Naive thymus-derived CD8-positive, alpha-beta T cell (primary cell): ENCODE results near the gene ABCG4. TPM values are rescaled to one million over a fixed set of nuclear protein-coding genes. Genes with fewer than 3 reads are reported as not detected.

Source experiments
- ATAC-seq, 2 donors: fragments of 150-1000 bp; cut with Tn5 transposase in 1 of 2; sonication (Bioruptor Pico), chemical (Tn5 transposase) in 1 of 2; 1 replicate in 1 of 2; 2 replicates in 1 of 2; pipeline ENCODE4 v1.10.0; 2021; ENCODE audit warnings: mild to moderate bottlenecking in 2 of 2, moderate library complexity in 2 of 2
- POLR2A ChIA-PET: fragments of 350-600 bp; sonication (Branson Sonifier 250); formaldehyde crosslinking; loops from one replicate; lab custom pipeline; 2021; ENCODE audit warnings: antibody characterized with exemption; lab: Charles Lee
- DNase-seq, 10 donors: peaks; one replicate each; pipeline versions ENCODE4 v3.0.0 to v3.0.0-alpha.2; 2020 to 2022
- H3K27ac Mint-ChIP-seq, 10 donors: one replicate each; pipeline ENCODE4 v1.8.0; 2020 to 2022; ENCODE audit warnings: mild to moderate bottlenecking in 10 of 10, mixed read lengths in 10 of 10, moderate library complexity in 4 of 10, inconsistent platforms in 1 of 10
- H3K27me3 Mint-ChIP-seq, 5 donors: one replicate each; pipeline ENCODE4 v1.8.0; 2021 to 2022; ENCODE audit warnings: mixed read lengths in 5 of 5
- H3K36me3 Mint-ChIP-seq, 3 donors: one replicate each; pipeline ENCODE4 v1.8.0; 2020 to 2022; ENCODE audit warnings: mixed read lengths in 3 of 3, mild to moderate bottlenecking in 2 of 3, inconsistent platforms in 1 of 3
- H3K4me1 Mint-ChIP-seq, 4 donors: one replicate each; pipeline ENCODE4 v1.8.0; 2021 to 2022; ENCODE audit warnings: mixed read lengths in 4 of 4
- H3K4me3 Mint-ChIP-seq, 10 donors: one replicate each; pipeline ENCODE4 v1.8.0; 2020 to 2022; ENCODE audit warnings: mild to moderate bottlenecking in 10 of 10, mixed read lengths in 10 of 10, moderate library complexity in 6 of 10, inconsistent platforms in 1 of 10
- H3K9me3 Mint-ChIP-seq, 9 donors: one replicate each; pipeline ENCODE4 v1.8.0; 2020 to 2022; ENCODE audit warnings: mixed read lengths in 9 of 9, mild to moderate bottlenecking in 3 of 9, inconsistent platforms in 1 of 9, moderate library complexity in 1 of 9
- polyA plus RNA-seq, 3 donors: library from polyadenylated mRNA; unstranded; fragments of 300-500 nt; fragmentation: Illumina TruSeq; gene quantifications; one replicate each; pipeline ENCODE4 v1.2.3, GENCODE V29; 2021
- total RNA-seq, 8 experiments: library from RNA in 2 of 8; stranded (reverse) in 2 of 8; gene quantifications; one replicate each; pipeline ENCODE4 v1.2.3 and lab custom pipeline; 2021 to 2026

Gene ABCG4
- total and polyA plus RNA-seq, 5 experiments from 2014 or later = not detected

DNA sequence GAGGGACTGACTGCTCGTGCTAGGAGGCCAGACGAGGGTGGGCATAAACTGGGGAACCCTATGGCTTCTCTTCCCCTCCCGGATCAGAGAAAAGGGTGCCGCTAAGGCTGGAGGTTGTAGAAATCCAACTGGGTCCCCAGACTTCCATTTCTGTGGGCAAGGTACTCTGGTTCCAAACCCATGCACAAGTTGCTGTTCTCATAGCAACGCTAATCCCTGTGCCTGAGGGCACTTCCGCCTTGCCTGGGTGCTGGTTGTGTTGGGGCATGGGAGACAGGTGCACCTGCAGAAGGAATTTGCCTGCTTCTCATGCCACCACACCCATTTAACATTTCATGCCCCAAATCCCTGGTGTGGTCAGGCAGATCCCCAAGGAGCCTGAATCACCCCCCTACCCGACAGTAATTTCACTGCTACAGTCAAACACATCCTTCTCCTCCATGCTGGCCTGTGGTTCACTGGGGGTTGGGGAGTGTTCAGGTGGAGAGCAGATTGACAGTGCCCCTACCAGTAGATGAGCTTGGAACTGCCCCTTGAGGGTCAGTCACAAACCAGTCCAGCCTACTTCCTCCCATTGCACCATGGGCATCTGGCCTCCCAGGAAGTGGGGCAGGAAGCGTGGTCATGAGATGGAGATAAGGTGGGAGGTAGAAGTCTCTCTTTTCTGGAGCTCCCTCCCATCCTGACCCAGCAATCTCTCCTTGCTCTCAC, 40.6 kb upstream of the ABCG4 start:
- peak in 5 of 10 donors; percentile 25 to 55 (median 37) for DNase-seq
- POLR2A ChIA-PET = interaction anchor here (0.7 to 7.2 kb wide), 10 partner anchors 11 to 536 kb away, joined by 3 to 130 read pairs (median 4); partner anchors contain the start of genes ARCN1, HINFP, HMBS and RPS25

DNA sequence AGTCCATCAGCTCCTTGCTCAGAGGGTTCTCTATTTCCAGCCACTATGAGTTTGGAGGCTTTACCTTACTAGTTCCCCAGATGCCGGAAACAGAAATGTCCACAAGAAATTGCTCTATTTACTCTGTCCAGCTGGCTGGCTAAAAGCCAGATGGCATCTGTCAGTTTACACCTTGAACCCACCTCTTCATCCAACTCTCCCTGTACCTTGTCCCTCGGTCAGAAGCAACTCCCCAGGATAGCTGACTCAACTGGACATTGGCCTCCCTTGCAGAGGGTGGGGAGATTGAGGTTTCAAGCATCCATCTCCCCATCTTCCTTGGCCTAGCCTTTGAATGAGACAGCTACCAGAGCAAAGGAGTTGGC, 40.0 kb upstream of the ABCG4 start:
- Mint-ChIP-seq H3K36me3 (peaks cover 2 to 34% (median 6%) of the 10 kb centered on the region in 3 donors), H3K27me3 (no peaks in the 10 kb centered on the region), H3K9me3 (no peaks in the 10 kb centered on the region), H3K27ac (peak overlapping the region; percentile 86 to 95 (median 92)), H3K4me1 (peaks cover 33 to 57% (median 48%) of the 10 kb centered on the region in 4 donors), H3K4me3 (peak overlapping the region; percentile 84 to 95 (median 88))
- DNase-seq = no peak
- no peak for ATAC-seq
- POLR2A ChIA-PET = interaction anchor here (0.7 to 7.2 kb wide), 5 partner anchors 11 to 28 kb away, joined by 3 to 130 read pairs (median 5); partner anchors contain the start of genes HINFP and HMBS

More for the DNA sequence above, 40.6 kb upstream of the ABCG4 start:
- H3K27me3 Mint-ChIP-seq = no peaks in the 10 kb centered on the region
- H3K36me3 Mint-ChIP-seq = peaks cover 2 to 28% (median 6%) of the 10 kb centered on the region in 3 donors
- ATAC-seq = peak; percentile 44 to 52
- H3K4me1 Mint-ChIP-seq = peaks cover 33 to 59% (median 49%) of the 10 kb centered on the region in 4 donors
- peak overlapping the region; percentile 84 to 95 (median 88) for H3K4me3 Mint-ChIP-seq
- H3K9me3 Mint-ChIP-seq = no peaks in the 10 kb centered on the region
- H3K27ac Mint-ChIP-seq = peak overlapping the region; percentile 73 to 95 (median 92)

DNA sequence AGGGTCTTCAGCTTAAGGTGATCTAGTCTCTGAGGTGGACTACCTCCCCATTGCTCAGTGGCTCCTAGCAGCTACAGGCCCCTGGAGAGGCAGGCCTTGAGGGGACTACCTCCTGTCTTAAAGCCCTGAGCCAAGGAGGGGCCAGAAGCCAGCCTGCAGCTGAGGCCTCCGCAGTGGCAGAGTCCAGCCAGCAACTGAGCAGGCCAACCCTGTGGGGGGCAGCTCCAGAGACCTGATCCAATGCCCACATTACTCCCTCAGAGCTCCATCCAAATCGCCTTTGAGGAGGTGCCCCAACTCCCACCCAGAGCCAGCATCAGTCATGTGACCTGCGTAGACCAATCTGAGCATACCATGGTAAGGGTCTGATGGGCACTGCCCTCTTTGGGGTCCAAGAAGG, 39.0 kb upstream of the ABCG4 start:
- H3K27ac Mint-ChIP-seq = peak overlapping the region; percentile 34 to 95 (median 92)
- peak overlapping the region; percentile 84 to 95 (median 88) for H3K4me3 Mint-ChIP-seq
- DNase-seq = no peak
- H3K27me3 Mint-ChIP-seq = no peaks in the 10 kb centered on the region
- no peaks in the 10 kb centered on the region for H3K9me3 Mint-ChIP-seq
- H3K36me3 Mint-ChIP-seq = peaks cover 2 to 39% (median 6%) of the 10 kb centered on the region in 3 donors
- POLR2A ChIA-PET = interaction anchor here (0.8 to 7.2 kb wide), 4 partner anchors 10 to 194 kb away, joined by 3 to 130 read pairs (median 41); partner anchors contain the start of gene HINFP
- peaks cover 33 to 57% (median 48%) of the 10 kb centered on the region in 4 donors for H3K4me1 Mint-ChIP-seq
- ATAC-seq = no peak

DNA sequence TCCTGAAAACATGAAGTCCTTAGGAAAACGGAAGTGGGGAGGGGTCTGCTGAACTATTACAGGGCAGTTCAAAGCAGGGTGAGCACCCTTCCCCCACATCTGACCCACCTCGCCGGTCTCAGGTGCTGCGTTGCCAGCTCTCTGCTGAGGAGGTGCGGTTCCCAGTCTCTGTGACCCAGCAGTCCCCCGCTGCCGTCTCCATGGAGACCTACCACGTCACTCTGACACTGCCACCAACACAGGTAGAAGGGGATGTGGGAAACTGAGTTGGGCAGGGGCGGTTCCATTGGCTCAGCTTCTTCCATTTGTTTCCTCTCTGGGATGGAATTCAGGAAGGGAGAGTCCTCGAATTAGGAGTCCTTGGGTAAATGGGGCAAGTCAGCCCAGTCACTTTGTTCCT, 38.4 kb upstream of the ABCG4 start:
- Mint-ChIP-seq H3K9me3 (no peaks in the 10 kb centered on the region), H3K27ac (peak overlapping the region in 9 of 10 donors; percentile 48 to 94 (median 82)), H3K4me1 (peaks cover 34 to 62% (median 51%) of the 10 kb centered on the region in 4 donors), H3K27me3 (no peaks in the 10 kb centered on the region), H3K4me3 (peak overlapping the region in 2 of 10 donors; percentile 30 to 65), H3K36me3 (peaks cover 5 to 43% (median 10%) of the 10 kb centered on the region in 3 donors)
- DNase-seq (no peak), ATAC-seq (no peak)
- POLR2A ChIA-PET = interaction anchor here (3.0 to 7.2 kb wide), 2 partner anchors 8 to 9 kb away, joined by 25 to 130 read pairs; partner anchors contain the start of genes DPAGT1 and HINFP

DNA sequence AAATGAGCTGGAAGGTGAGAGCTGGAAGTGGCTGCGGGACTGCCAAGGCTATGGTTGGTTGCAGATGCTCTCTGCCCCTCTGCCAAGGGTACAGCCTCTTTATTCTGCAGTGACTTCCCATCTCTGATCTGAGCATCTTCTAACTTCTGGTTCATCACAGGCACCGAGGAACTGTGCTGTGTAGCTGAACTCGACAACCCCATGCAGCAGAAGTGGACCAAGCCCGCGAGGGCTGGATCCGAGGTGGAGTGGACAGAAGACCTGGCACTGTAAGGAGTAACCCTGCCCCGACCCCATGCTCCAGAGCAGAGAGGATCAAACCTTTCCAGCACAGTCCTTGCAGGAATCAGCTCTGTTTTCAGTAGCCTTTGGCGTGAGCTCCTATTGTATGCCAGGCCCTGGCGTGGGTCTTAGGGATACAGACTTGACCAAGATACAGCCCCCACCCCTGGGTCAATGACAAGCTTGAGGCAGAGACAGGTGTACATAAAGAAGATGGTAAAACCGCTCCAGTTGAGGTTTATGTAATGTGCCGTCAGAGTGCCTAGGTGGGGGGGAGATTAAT, 37.4 kb upstream of the ABCG4 start:
- Mint-ChIP-seq H3K27me3 (no peaks in the 10 kb centered on the region), H3K4me1 (peaks cover 35 to 68% (median 53%) of the 10 kb centered on the region in 4 donors), H3K36me3 (peaks cover 5 to 44% (median 11%) of the 10 kb centered on the region in 3 donors), H3K27ac (peak overlapping the region; percentile 26 to 93 (median 72)), H3K4me3 (peak overlapping the region in 1 of 10 donors; percentile 11), H3K9me3 (no peaks in the 10 kb centered on the region)
- POLR2A ChIA-PET = interaction anchor here (0.6 to 7.2 kb wide), 5 partner anchors 8 to 132 kb away, joined by 3 to 130 read pairs (median 8); partner anchors contain the start of genes DPAGT1 and HINFP
- ATAC-seq (no peak), DNase-seq (no peak)

DNA sequence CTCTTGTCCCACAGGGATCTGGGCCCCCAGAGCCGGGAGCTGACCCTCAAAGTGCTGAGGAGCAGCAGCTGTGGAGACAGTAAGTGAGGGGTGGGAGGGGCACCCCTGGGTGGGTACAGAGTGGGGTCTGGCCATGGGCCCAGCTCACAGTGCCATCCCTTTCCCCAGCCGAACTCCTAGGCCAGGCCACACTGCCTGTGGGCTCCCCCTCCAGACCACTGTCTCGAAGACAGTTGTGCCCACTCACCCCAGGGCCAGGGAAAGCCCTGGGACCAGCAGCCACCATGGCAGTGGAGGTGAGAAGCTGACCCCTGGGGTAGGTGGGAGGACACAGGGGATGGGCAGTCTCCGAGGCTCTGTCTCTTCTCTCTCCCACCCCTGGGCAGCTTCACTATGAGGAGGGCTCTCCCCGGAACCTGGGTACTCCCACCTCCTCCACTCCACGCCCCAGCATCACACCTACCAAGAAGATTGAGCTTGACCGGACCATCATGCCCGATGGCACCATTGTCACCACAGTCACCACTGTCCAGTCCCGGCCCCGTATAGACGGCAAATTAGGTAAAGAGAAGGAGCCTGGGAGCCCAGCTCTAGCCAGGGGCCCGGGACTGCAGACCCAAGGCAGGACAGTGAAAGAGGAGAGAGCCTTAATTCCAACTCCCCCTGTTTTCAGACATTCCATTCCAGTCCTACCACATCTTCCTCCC, 36.4 kb upstream of the ABCG4 start:
- H3K36me3 Mint-ChIP-seq = peaks cover 7 to 45% (median 11%) of the 10 kb centered on the region in 3 donors
- POLR2A ChIA-PET = interaction anchor here (0.9 to 3.0 kb wide), 4 partner anchors 9 to 37 kb away, joined by 3 to 25 read pairs (median 6); partner anchors contain the start of genes ABCG4, DPAGT1 and HINFP
- peak overlapping the region in 9 of 10 donors; percentile 2 to 91 (median 69) for H3K27ac Mint-ChIP-seq

DNA sequence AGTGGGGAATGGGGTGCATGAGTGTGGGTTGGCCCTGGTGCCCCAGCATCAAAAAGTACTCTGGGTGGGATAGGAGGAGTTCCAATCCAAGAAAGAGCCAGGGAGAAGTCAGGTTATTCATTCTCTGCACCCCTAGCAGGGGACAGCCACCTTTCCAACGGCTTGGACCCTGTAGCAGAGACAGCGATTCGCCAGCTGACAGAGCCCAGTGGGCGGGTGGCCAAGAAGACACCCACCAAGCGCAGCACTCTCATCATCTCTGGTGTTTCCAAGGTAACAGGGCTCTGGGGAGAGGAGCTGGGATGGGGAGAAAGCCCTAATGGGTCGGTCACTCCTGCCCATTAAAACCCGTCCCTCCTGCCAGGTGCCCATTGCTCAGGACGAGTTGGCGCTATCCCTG, 35.1 kb upstream of the ABCG4 start:
- POLR2A ChIA-PET = interaction anchor here (0.6 to 3.9 kb wide), 2 partner anchors 11 to 166 kb away, joined by 4 to 48 read pairs; partner anchors contain the start of gene DPAGT1
- H3K9me3 Mint-ChIP-seq = no peaks in the 10 kb centered on the region
- peak overlapping the region in 9 of 10 donors; percentile 26 to 99 (median 59) for H3K27ac Mint-ChIP-seq

More for the DNA sequence above, 36.4 kb upstream of the ABCG4 start:
- H3K9me3 Mint-ChIP-seq = no peaks in the 10 kb centered on the region
- ATAC-seq (no peak), DNase-seq (no peak)
- no peaks in the 10 kb centered on the region for H3K27me3 Mint-ChIP-seq
- peaks cover 37 to 72% (median 56%) of the 10 kb centered on the region in 4 donors for H3K4me1 Mint-ChIP-seq
- no peak overlapping the region for H3K4me3 Mint-ChIP-seq

DNA sequence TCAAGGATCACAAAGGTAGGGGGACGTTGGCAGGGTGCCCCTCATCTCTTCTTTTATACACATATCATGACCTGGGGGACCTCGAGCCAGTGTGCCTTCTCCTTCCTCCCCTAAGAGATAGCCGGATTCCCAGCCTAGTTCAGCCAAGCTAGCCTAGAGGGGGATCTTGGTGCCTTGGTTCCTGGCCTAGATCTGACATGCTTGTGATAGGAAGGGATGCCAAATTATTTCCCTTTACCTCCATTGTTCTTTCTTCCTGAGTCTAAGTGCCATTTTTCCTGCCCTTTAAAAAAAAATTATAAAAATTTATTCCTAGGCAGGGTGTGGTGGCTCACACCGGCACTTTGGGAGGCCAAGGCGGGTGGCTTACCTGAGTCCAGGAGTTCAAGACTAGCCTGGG, 34.5 kb upstream of the ABCG4 start:
- no peak for ATAC-seq
- Mint-ChIP-seq H3K27me3 (no peaks in the 10 kb centered on the region), H3K27ac (peak overlapping the region in 9 of 10 donors; percentile 26 to 99 (median 55)), H3K4me1 (peaks cover 25 to 59% (median 43%) of the 10 kb centered on the region in 4 donors), H3K4me3 (peak overlapping the region in 1 of 10 donors; percentile 15), H3K36me3 (peaks cover 7 to 45% (median 11%) of the 10 kb centered on the region in 3 donors), H3K9me3 (no peaks in the 10 kb centered on the region)
- no peak for DNase-seq
- POLR2A ChIA-PET = interaction anchor here (0.6 to 3.9 kb wide), 4 partner anchors 12 to 165 kb away, joined by 4 to 48 read pairs (median 16); partner anchors contain the start of genes DPAGT1, HMBS and VPS11

More for the DNA sequence above, 35.1 kb upstream of the ABCG4 start:
- peaks cover 32 to 66% (median 49%) of the 10 kb centered on the region in 4 donors for H3K4me1 Mint-ChIP-seq
- ATAC-seq (no peak), DNase-seq (no peak)
- H3K36me3 Mint-ChIP-seq = peaks cover 7 to 45% (median 11%) of the 10 kb centered on the region in 3 donors
- H3K27me3 Mint-ChIP-seq = no peaks in the 10 kb centered on the region
- peak overlapping the region in 1 of 10 donors; percentile 10 for H3K4me3 Mint-ChIP-seq

DNA sequence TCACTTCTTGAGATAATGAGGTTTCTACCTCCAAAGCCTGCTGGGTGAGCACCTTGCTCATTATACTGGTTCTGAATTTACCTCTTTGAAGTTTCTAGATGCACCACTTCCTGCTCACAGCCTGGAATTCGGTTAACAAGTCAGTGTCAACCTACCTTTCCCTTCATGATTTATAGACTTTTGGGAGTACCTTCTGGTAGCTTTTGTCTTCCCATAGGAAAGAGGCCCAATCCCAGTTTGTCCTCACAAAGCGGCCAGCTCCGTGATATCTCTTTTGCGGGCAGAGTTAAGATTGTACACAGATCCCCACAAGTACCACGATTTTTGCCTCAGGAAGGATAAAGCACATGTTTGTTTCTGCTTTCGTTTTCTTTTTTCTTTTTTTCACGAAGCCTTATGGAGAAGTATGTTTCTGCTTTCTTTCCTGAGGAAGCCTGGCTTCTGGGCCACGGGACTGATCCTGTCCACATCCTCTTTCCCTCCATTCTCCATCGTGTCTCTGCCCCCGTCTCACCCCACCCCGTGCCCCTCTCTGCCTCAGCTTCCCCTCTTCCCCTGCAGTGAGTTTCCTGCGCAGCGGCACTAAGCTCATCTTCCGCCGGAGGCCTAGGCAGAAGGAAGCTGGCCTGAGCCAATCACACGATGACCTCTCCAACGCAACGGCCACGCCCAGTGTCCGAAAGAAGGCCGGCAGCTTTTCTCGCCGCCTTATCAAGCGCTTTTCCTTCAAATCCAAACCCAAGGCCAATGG, 33.2 kb upstream of the ABCG4 start:
- DNase-seq = peak in 5 of 10 donors; percentile 29 to 74 (median 57)
- peak overlapping the region; percentile 79 to 91 (median 85) for H3K4me3 Mint-ChIP-seq
- H3K36me3 Mint-ChIP-seq = peaks cover 7 to 38% (median 11%) of the 10 kb centered on the region in 3 donors
- peaks cover 25 to 54% (median 38%) of the 10 kb centered on the region in 4 donors for H3K4me1 Mint-ChIP-seq
- peak overlapping the region; percentile 92 to 99 (median 98) for H3K27ac Mint-ChIP-seq
- POLR2A ChIA-PET = interaction anchor here (0.5 to 9.9 kb wide), 11 partner anchors 8 to 507 kb away, joined by 3 to 130 read pairs (median 4); partner anchors contain the start of genes C2CD2L, DPAGT1, HMBS and VPS11
- H3K9me3 Mint-ChIP-seq = no peaks in the 10 kb centered on the region
- H3K27me3 Mint-ChIP-seq = no peaks in the 10 kb centered on the region
- peak; percentile 89 to 95 for ATAC-seq

DNA sequence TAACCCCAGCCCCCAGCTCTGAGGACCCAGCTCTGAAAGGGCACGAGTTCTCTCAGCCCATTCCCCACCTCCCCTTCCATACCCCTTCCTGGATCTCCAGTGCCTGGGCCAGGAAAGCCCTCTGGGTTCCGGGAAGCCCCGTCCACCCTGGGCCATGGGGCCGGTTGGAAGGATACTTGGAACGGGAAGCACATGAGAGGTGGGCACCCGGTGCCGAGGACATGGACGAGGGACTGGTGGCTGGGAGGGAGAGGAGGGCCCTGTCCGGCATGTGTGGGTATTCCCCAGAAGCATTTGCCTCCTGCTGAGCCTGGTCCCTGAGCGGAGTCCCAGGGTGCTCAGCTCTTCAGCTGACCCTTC, 32.6 kb upstream of the ABCG4 start:
- ATAC-seq = no peak
- peaks cover 7 to 33% (median 11%) of the 10 kb centered on the region in 3 donors for H3K36me3 Mint-ChIP-seq
- peak overlapping the region; percentile 92 to 99 (median 98) for H3K27ac Mint-ChIP-seq
- no peak for DNase-seq
- H3K27me3 Mint-ChIP-seq = no peaks in the 10 kb centered on the region
- peak overlapping the region; percentile 79 to 91 (median 85) for H3K4me3 Mint-ChIP-seq
- POLR2A ChIA-PET = interaction anchor here (0.5 to 9.9 kb wide), 10 partner anchors 8 to 507 kb away, joined by 3 to 130 read pairs (median 4); partner anchors contain the start of genes C2CD2L, DPAGT1 and HMBS
- no peaks in the 10 kb centered on the region for H3K9me3 Mint-ChIP-seq
- H3K4me1 Mint-ChIP-seq = peaks cover 29 to 55% (median 43%) of the 10 kb centered on the region in 4 donors

DNA sequence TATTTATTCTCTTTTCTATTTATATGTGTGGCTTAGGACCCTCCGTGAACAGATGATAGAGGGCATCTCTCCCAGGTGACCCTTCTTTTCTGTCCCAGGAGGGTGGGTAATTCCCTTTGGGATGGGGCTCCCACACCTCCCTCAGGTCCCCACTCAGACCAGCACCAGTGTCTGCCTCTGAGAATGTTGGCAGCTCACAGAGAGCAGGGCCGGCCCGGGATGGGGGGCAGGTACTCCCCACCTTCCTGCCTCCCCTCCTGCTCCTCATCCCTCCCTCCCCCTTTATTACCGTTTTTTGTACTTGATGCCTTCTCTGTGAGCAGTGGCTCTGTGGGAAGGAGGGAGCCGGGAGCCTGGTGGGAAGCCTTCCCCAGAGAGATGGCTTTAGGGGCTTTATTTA, 32.3 kb upstream of the ABCG4 start:
- ATAC-seq = no peak
- DNase-seq = no peak
- peak overlapping the region; percentile 77 to 99 (median 98) for H3K27ac Mint-ChIP-seq
- H3K4me3 Mint-ChIP-seq = peak overlapping the region in 8 of 10 donors; percentile 33 to 87 (median 64)
- no peaks in the 10 kb centered on the region for H3K9me3 Mint-ChIP-seq
- POLR2A ChIA-PET = interaction anchor here (0.9 to 9.9 kb wide), 5 partner anchors 8 to 31 kb away, joined by 4 to 130 read pairs (median 32); partner anchors contain the start of genes C2CD2L, DPAGT1 and HMBS
- H3K36me3 Mint-ChIP-seq = peaks cover 7 to 29% (median 10%) of the 10 kb centered on the region in 3 donors
- no peaks in the 10 kb centered on the region for H3K27me3 Mint-ChIP-seq
- peaks cover 29 to 51% (median 45%) of the 10 kb centered on the region in 4 donors for H3K4me1 Mint-ChIP-seq
